H1 (cell line): ENCODE results near the gene CPXM2. TPM values are rescaled to one million over a fixed set of nuclear protein-coding genes. Genes with fewer than 3 reads are reported as not detected.

ENCODE experiments used
- CTCF ChIA-PET: fragments of 300-600 bp; sonication (Branson Sonifier 250); formaldehyde crosslinking; loops from one replicate; lab custom pipeline; 2021; ENCODE audit not compliant: partially characterized antibody; lab: Charles Lee
- POLR2A ChIA-PET: fragments of 300-600 bp; sonication (Branson Sonifier 250); formaldehyde crosslinking; loops from one replicate; lab custom pipeline; 2021; ENCODE audit warnings: inconsistent platforms; ENCODE audit not compliant: partially characterized antibody; lab: Charles Lee
- DNase-seq, 2 experiments: peaks; one replicate each; pipeline versions ENCODE4 v3.0.0 to v3.0.0-alpha.2; 2010 to 2022; ENCODE audit warnings: low spot score in 2 of 2, low read depth in 1 of 2, mixed read lengths in 1 of 2
- FAIRE-seq: peaks from 2 replicates; lab custom pipeline; 2011; peaks lifted over from hg19 to GRCh38; lab: Jason Lieb, UNC
- H2AFZ ChIP-seq: 2 replicates; pipeline ENCODE4 v1.8.1; 2012; ENCODE audit warnings: low read length, inconsistent platforms
- H2AK5ac ChIP-seq: 2 replicates; pipeline ENCODE4 v1.6.1; 2013; ENCODE audit warnings: low read depth, low read length
- H2BK120ac ChIP-seq: replicated peaks from 2 replicates; pipeline ENCODE3; 2013; ENCODE audit warnings: low read depth, low read length, inconsistent platforms
- H2BK12ac ChIP-seq: 2 replicates; pipeline ENCODE4 v1.6.1; 2013; ENCODE audit warnings: low read depth, low read length
- H2BK15ac ChIP-seq: 2 replicates; pipeline ENCODE4 v1.6.1; 2013; ENCODE audit warnings: low read length
- H2BK20ac ChIP-seq: 2 replicates; pipeline ENCODE4 v1.6.1; 2013; ENCODE audit warnings: low read length
- H2BK5ac ChIP-seq: 2 replicates; pipeline ENCODE4 v1.6.1; 2013; ENCODE audit warnings: low read depth, low read length
- H3K14ac ChIP-seq: 2 replicates; pipeline ENCODE4 v1.6.1; 2013; ENCODE audit warnings: inconsistent platforms; ENCODE audit not compliant: insufficient read length
- H3K18ac ChIP-seq: 2 replicates; pipeline ENCODE4 v1.6.1; 2013; ENCODE audit warnings: low read length; ENCODE audit errors: extremely low read depth
- H3K23ac ChIP-seq: 2 replicates; pipeline ENCODE4 v1.6.1; 2013; ENCODE audit warnings: inconsistent platforms; ENCODE audit not compliant: insufficient read length
- H3K23me2 ChIP-seq: 2 replicates; pipeline ENCODE4 v1.6.1; 2013; ENCODE audit warnings: low read depth, low read length
- H3K27ac ChIP-seq: 2 replicates; pipeline ENCODE4 v1.6.1; 2011; ENCODE audit warnings: low read depth, low read length, inconsistent platforms
- H3K27me3 ChIP-seq, 4 experiments: replicated peaks in 1 of 4; 1 replicate in 1 of 4; 2 replicates in 3 of 4; pipeline versions ENCODE4 v1.6.1 to v1.8.1; 2011 to 2013; ENCODE audit warnings: low read length in 3 of 4, mild to moderate bottlenecking in 3 of 4, inconsistent platforms in 2 of 4, mixed read lengths in 2 of 4, moderate library complexity in 1 of 4; ENCODE audit not compliant: control insufficient read depth in 3 of 4, insufficient read depth in 3 of 4; ENCODE audit errors: extremely low read depth in 1 of 4
- H3K36me3 ChIP-seq, 4 experiments: 2 replicates each; pipeline versions ENCODE4 v1.6.1 to v1.8.1; 2011 to 2013; ENCODE audit warnings: mild to moderate bottlenecking in 4 of 4, low read length in 3 of 4, moderate library complexity in 2 of 4, control low read depth in 1 of 4, inconsistent platforms in 1 of 4; ENCODE audit not compliant: insufficient read depth in 4 of 4, control insufficient read depth in 2 of 4
- H3K4ac ChIP-seq: replicated peaks from 2 replicates; pipeline ENCODE3; 2013; ENCODE audit warnings: low read length, low read depth, mixed read lengths, inconsistent platforms; ENCODE audit not compliant: insufficient read length
- H3K4me1 ChIP-seq, 4 experiments: replicated peaks in 1 of 4; 1 replicate in 1 of 4; 2 replicates in 3 of 4; pipeline versions ENCODE4 v1.6.1 to v1.8.1; 2011 to 2013; ENCODE audit warnings: low read length in 3 of 4, inconsistent platforms in 2 of 4, mixed read lengths in 1 of 4; ENCODE audit not compliant: insufficient read depth in 4 of 4, control insufficient read depth in 3 of 4
- H3K4me2 ChIP-seq, 2 experiments: 2 replicates each; pipeline versions ENCODE4 v1.6.1 to v1.8.1; 2011 to 2013; ENCODE audit warnings: low read depth in 2 of 2, low read length in 2 of 2, control low read depth in 1 of 2, inconsistent platforms in 1 of 2, mild to moderate bottlenecking in 1 of 2; ENCODE audit not compliant: insufficient read depth in 1 of 2
- H3K4me3 ChIP-seq, 4 experiments: fragments of 200-600, 300-600 bp in 1 of 4; sonication (generic), shearing (Covaris generic), sonication (Bioruptor Twin) in 1 of 4; 2 replicates each; pipeline versions ENCODE4 v1.5.1 to v1.8.1; 2011 to 2016; ENCODE audit warnings: low read length in 4 of 4, low read depth in 3 of 4, control low read depth in 2 of 4, inconsistent platforms in 2 of 4, mild to moderate bottlenecking in 2 of 4, mixed read lengths in 1 of 4, moderate library complexity in 1 of 4; ENCODE audit not compliant: insufficient read depth in 2 of 4; ENCODE audit errors: extremely low read depth in 1 of 4
- H3K56ac ChIP-seq: replicated peaks from 2 replicates; pipeline ENCODE3; 2013; ENCODE audit warnings: low read depth, mild to moderate bottlenecking, mixed read lengths, low read length, inconsistent platforms; ENCODE audit not compliant: insufficient read length
- H3K79me1 ChIP-seq: 2 replicates; pipeline ENCODE4 v1.6.1; 2013; ENCODE audit warnings: low read depth, low read length, control low read depth
- H3K79me2 ChIP-seq, 2 experiments: 2 replicates each; pipeline versions ENCODE4 v1.6.1 to v1.8.1; 2012 to 2013; ENCODE audit warnings: low read length in 2 of 2, mild to moderate bottlenecking in 2 of 2, inconsistent platforms in 1 of 2; ENCODE audit not compliant: insufficient read depth in 2 of 2, control insufficient read depth in 1 of 2
- H3K9ac ChIP-seq, 4 experiments: replicated peaks in 1 of 4; 1 replicate in 1 of 4; 2 replicates in 3 of 4; pipeline versions ENCODE4 v1.6.1 to v1.8.1; 2011 to 2013; ENCODE audit warnings: low read depth in 3 of 4, low read length in 3 of 4, control low read depth in 2 of 4, mild to moderate bottlenecking in 2 of 4, moderate library complexity in 2 of 4, inconsistent platforms in 1 of 4; ENCODE audit errors: extremely low read depth in 1 of 4
- H3K9me3 ChIP-seq, 2 experiments: 2 replicates each; pipeline versions ENCODE4 v1.6.1 to v1.8.1; 2012 to 2013; ENCODE audit warnings: mild to moderate bottlenecking in 2 of 2, moderate library complexity in 2 of 2, control low read depth in 1 of 2, inconsistent platforms in 1 of 2, low read depth in 1 of 2, low read length in 1 of 2, mixed read lengths in 1 of 2; ENCODE audit not compliant: insufficient read depth in 2 of 2
- H4K20me1 ChIP-seq, 2 experiments: replicated peaks in 1 of 2; 2 replicates each; pipeline versions ENCODE3 to v1.8.1; 2011 to 2013; ENCODE audit warnings: inconsistent platforms in 2 of 2, low read length in 2 of 2, mild to moderate bottlenecking in 1 of 2; ENCODE audit not compliant: insufficient read depth in 2 of 2, control insufficient read depth in 1 of 2
- H4K5ac ChIP-seq: 2 replicates; pipeline ENCODE4 v1.6.1; 2013; ENCODE audit warnings: low read length, low read depth, mixed read lengths, inconsistent platforms; ENCODE audit not compliant: insufficient read length
- H4K8ac ChIP-seq: 2 replicates; pipeline ENCODE4 v1.8.0; 2013; ENCODE audit warnings: mild to moderate bottlenecking, moderate library complexity, low read length, inconsistent platforms; ENCODE audit not compliant: insufficient read depth; ENCODE audit errors: extremely low read depth
- H4K91ac ChIP-seq: replicated peaks from 2 replicates; pipeline ENCODE3; 2013; ENCODE audit warnings: low read length, mixed read lengths, inconsistent platforms; ENCODE audit not compliant: insufficient read length
- BACH1 ChIP-seq: IDR thresholded peaks from 2 replicates; pipeline ENCODE4 v1.6.1; 2012; ENCODE audit warnings: low read length, improper control_type of control experiment
- CBX8 ChIP-seq: fragments of 300-800, 300-1000 bp; sonication (generic); IDR thresholded peaks from 2 replicates; pipeline ENCODE4 v1.7.1; 2016; ENCODE audit warnings: low read depth, low read length, borderline replicate concordance
- CHD1 ChIP-seq: IDR thresholded peaks from 2 replicates; pipeline ENCODE4 v1.6.1; 2012; ENCODE audit warnings: low read depth, low read length, improper control_type of control experiment
- CTBP2 ChIP-seq: IDR thresholded peaks from 2 replicates; pipeline ENCODE4 v1.7.0; 2011; ENCODE audit warnings: borderline replicate concordance, mild to moderate bottlenecking, moderate library complexity, mixed read lengths, low read length; ENCODE audit not compliant: insufficient read depth, insufficient read length
- E2F6 ChIP-seq: IDR thresholded peaks from 2 replicates; pipeline ENCODE4 v1.6.1; 2012; ENCODE audit warnings: inconsistent platforms
- MAFK ChIP-seq: IDR thresholded peaks from 2 replicates; pipeline ENCODE4 v1.6.1; 2012; ENCODE audit warnings: low read depth, mild to moderate bottlenecking, improper control_type of control experiment, low read length
- MAX ChIP-seq: IDR thresholded peaks from 2 replicates; pipeline ENCODE4 v1.6.1; 2012; ENCODE audit warnings: inconsistent platforms
- NRF1 ChIP-seq: IDR thresholded peaks from 2 replicates; pipeline ENCODE4 v1.6.1; 2011; ENCODE audit warnings: mild to moderate bottlenecking, low read depth, low read length, improper control_type of control experiment
- POLR2AphosphoS5 ChIP-seq: IDR thresholded peaks from 2 replicates; pipeline ENCODE4 v1.6.1; 2011; ENCODE audit warnings: low read depth, low read length
- RFX5 ChIP-seq: IDR thresholded peaks from 2 replicates; pipeline ENCODE4 v1.6.1; 2011; ENCODE audit warnings: low read depth, low read length, improper control_type of control experiment, borderline replicate concordance
- SIN3A ChIP-seq, 2 experiments: IDR thresholded peaks in 1 of 2; conservative IDR thresholded peaks in 1 of 2; 2 replicates each; pipeline ENCODE4 v1.6.1; 2011 to 2012; ENCODE audit warnings: low read length in 2 of 2, improper control_type of control experiment in 1 of 2, low read depth in 1 of 2, mild to moderate bottlenecking in 1 of 2
- SIX5 ChIP-seq: IDR thresholded peaks from 2 replicates; pipeline ENCODE4 v1.6.1; 2011; ENCODE audit warnings: mild to moderate bottlenecking, low read depth, low read length
- SP1 ChIP-seq: IDR thresholded peaks from 2 replicates; pipeline ENCODE4 v1.6.1; 2011; ENCODE audit warnings: low read depth, low read length
- TEAD4 ChIP-seq: IDR thresholded peaks from 2 replicates; pipeline ENCODE4 v1.6.1; 2012; ENCODE audit warnings: low read depth, low read length, inconsistent platforms, mixed read lengths
- WGBS, 2 experiments: shearing (Covaris generic) in 1 of 2; methylation state at CpG; one replicate each; pipeline versions ENCODE4 v1.1.6 to v1.1.7; 2013 to 2015; ENCODE audit warnings: low lambda C conversion rate in 2 of 2, mixed read lengths in 2 of 2, inconsistent platforms in 1 of 2, low coverage in 1 of 2, missing lambda C conversion rate in 1 of 2; ENCODE audit not compliant: insufficient replicate concordance in 2 of 2, insufficient coverage in 1 of 2, insufficient read length in 1 of 2; ENCODE audit errors: extremely low coverage in 1 of 2, missing lambda C conversion rate in 1 of 2; 5-methylcytosine and 5-hydroxymethylcytosine counted together
- polyA plus RNA-seq, 7 experiments: library from polyadenylated mRNA; depleted of rRNA in 3 of 7; stranded (reverse) in 5 of 7; unstranded in 2 of 7; fragments of >200 nt in 5 of 7; fragments of 200-250 nt in 2 of 7; gene quantifications; 1 replicate in 5 of 7; 2 replicates in 1 of 7; 4 replicates in 1 of 7; pipeline versions ENCODE4 v1.2.1 to v1.2.3, GENCODE V29; 2011 to 2013; ENCODE audit warnings: missing spikeins in 2 of 7, mixed read lengths in 2 of 7
- total RNA-seq: library from RNA; stranded (reverse); fragmentation: NEBNext Ultra II Directional; extraction: Animal tissue kit (Norgen Biotek cat#: 25700); gene quantifications from 2 replicates; pipeline ENCODE4 v1.2.1, GENCODE V29; 2021

CPXM2 gene
- total and polyA plus RNA-seq, 2 of the 8 experiments (the other 6 are each of a cell fraction or from before 2014, with no cell fraction given): 2.4 to 2.9 TPM

- no peak overlapping the region for H3K4me3 ChIP-seq
- no peaks in the 10 kb centered on the region for H4K20me1 ChIP-seq
- H4K5ac ChIP-seq: no peak overlapping the region
- no peak overlapping the region for H3K4me2 ChIP-seq
- H3K56ac ChIP-seq: no peak overlapping the region
- H3K4me1 ChIP-seq: peaks cover 4 to 19% (median 11%) of the 10 kb centered on the region in 4 experiments; a peak in 5 of 7 replicates
- H3K79me2 ChIP-seq: no peaks in the 10 kb centered on the region
- 0 out of 2 replicates have a peak overlapping the region, but pooled peaks have one; percentile 53 for H2BK20ac ChIP-seq
- H3K14ac ChIP-seq: no peak overlapping the region
- no peak overlapping the region for H2AFZ ChIP-seq
- H3K9me3 ChIP-seq: no peaks in the 10 kb centered on the region
- no peak overlapping the region for H2BK12ac ChIP-seq
- H3K4ac ChIP-seq: no peak overlapping the region
- H2BK15ac ChIP-seq: 0 out of 2 replicates have a peak overlapping the region, but pooled peaks have one; percentile 10
- H2AK5ac ChIP-seq: no peak overlapping the region
- no peaks in the 10 kb centered on the region for H3K79me1 ChIP-seq
- H3K18ac ChIP-seq: no peak overlapping the region
- FAIRE-seq (peak; percentile 52), DNase-seq (peak; percentile 25 to 36)
- no peak overlapping the region for H4K8ac ChIP-seq
- H3K36me3 ChIP-seq: no peaks in the 10 kb centered on the region
- H3K9ac ChIP-seq: no peak overlapping the region
- no peaks in the 10 kb centered on the region for H3K27me3 ChIP-seq
- H3K23me2 ChIP-seq: no peaks in the 10 kb centered on the region
- no peak overlapping the region for H3K23ac ChIP-seq
- H3K27ac ChIP-seq: no peak overlapping the region
- no peak overlapping the region for H4K91ac ChIP-seq
- WGBS, 2 experiments: 82% methylated on average over 9 of the region's 9 CpGs; no CpG with 5 or more reads in 1 of the 2 experiments
- no peak overlapping the region for H2BK120ac ChIP-seq
- H2BK5ac ChIP-seq: no peak overlapping the region
- POLR2A ChIA-PET: no interaction called here
- CTCF ChIA-PET: interaction anchor here (1.1 to 1.2 kb wide), 2 partner anchors 136 to 167 kb away, joined by 3 read pairs; no protein-coding TSS in a partner anchor
- TF ChIP-seq SIX5 (no peak), CTBP2 (no peak), POLR2AphosphoS5 (no peak), MAFK (no peak), BACH1 (no peak), SIN3A (conservative IDR thresholded peaks at IDR 0.05 in 1 of 2, IDR thresholded peaks at IDR 0.05 in 1 of 2; ENCODE audit: low read depth in 1 of 2, low read length in 2 of 2) (no peak), E2F6 (no peak), CHD1 (no peak), CBX8 (no peak), MAX (no peak), TEAD4 (no peak), NRF1 (no peak), SP1 (no peak), RFX5 (no peak)
These were observed 91.3 kb downstream of the CPXM2 start for GRCh38 chr10:123800289-123800688.
